CD4-positive, alpha-beta memory T cell (primary cell): ENCODE measurements around the gene PRDM16. TPM values are rescaled to one million over a fixed set of nuclear protein-coding genes. Genes with fewer than 3 reads are reported as not detected.

Experiments used
- CTCF ChIA-PET: fragments of 350-600 bp; sonication (Branson Sonifier 250); formaldehyde crosslinking; loops from one replicate; lab custom pipeline; 2021; ENCODE audit warnings: inconsistent platforms; ENCODE audit not compliant: partially characterized antibody; lab: Charles Lee
- POLR2A ChIA-PET: fragments of 350-600 bp; sonication (Branson Sonifier 250); formaldehyde crosslinking; loops from one replicate; lab custom pipeline; 2021; ENCODE audit not compliant: partially characterized antibody; lab: Charles Lee
- DNase-seq, 5 donors: peaks; one replicate each; pipeline versions ENCODE4 v3.0.0 to v3.0.0-alpha.2; 2020 to 2022; ENCODE audit warnings: mixed read lengths in 1 of 5
- H3K27ac ChIP-seq: one replicate; pipeline ENCODE4 v1.7.0; 2013; ENCODE audit warnings: low read depth, low read length
- H3K27me3 ChIP-seq: 2 replicates; pipeline ENCODE4 v1.7.0; 2013; ENCODE audit warnings: mild to moderate bottlenecking, low read length, moderate library complexity; ENCODE audit not compliant: insufficient read depth
- H3K36me3 ChIP-seq: 2 replicates; pipeline ENCODE4 v1.7.0; 2013; ENCODE audit warnings: mild to moderate bottlenecking, low read length, moderate library complexity; ENCODE audit not compliant: insufficient read depth
- H3K4me1 ChIP-seq: 2 replicates; pipeline ENCODE4 v1.7.0; 2013; ENCODE audit warnings: mild to moderate bottlenecking, low read length, moderate library complexity; ENCODE audit not compliant: insufficient read depth
- H3K4me3 ChIP-seq, 2 donors: one replicate each; pipeline ENCODE4 v1.7.0; 2013; ENCODE audit warnings: low read length in 2 of 2, mild to moderate bottlenecking in 1 of 2
- H3K9me3 ChIP-seq, 2 donors: one replicate each; pipeline ENCODE4 v1.7.0; 2013; ENCODE audit warnings: low read length in 2 of 2, control low read depth in 1 of 2; ENCODE audit not compliant: control insufficient read depth in 1 of 2
- H3K27ac Mint-ChIP-seq, 7 donors: one replicate each; pipeline ENCODE4 v1.8.0; 2020 to 2021; ENCODE audit warnings: mixed read lengths in 7 of 7, mild to moderate bottlenecking in 6 of 7, inconsistent platforms in 3 of 7, moderate library complexity in 3 of 7
- H3K27me3 Mint-ChIP-seq, 2 donors: one replicate each; pipeline ENCODE4 v1.8.0; 2020 to 2021; ENCODE audit warnings: mixed read lengths in 2 of 2
- H3K36me3 Mint-ChIP-seq, 2 donors: one replicate each; pipeline ENCODE4 v1.8.0; 2020 to 2021; ENCODE audit warnings: mixed read lengths in 2 of 2, inconsistent platforms in 1 of 2, mild to moderate bottlenecking in 1 of 2
- H3K4me1 Mint-ChIP-seq, 4 donors: one replicate each; pipeline ENCODE4 v1.8.0; 2020 to 2021; ENCODE audit warnings: mixed read lengths in 4 of 4, mild to moderate bottlenecking in 1 of 4
- H3K4me3 Mint-ChIP-seq, 8 donors: one replicate each; pipeline ENCODE4 v1.8.0; 2020 to 2021; ENCODE audit warnings: mixed read lengths in 8 of 8, mild to moderate bottlenecking in 7 of 8, moderate library complexity in 6 of 8, inconsistent platforms in 3 of 8
- H3K9me3 Mint-ChIP-seq, 8 donors: one replicate each; pipeline ENCODE4 v1.8.0; 2020 to 2021; ENCODE audit warnings: mixed read lengths in 8 of 8, mild to moderate bottlenecking in 5 of 8, inconsistent platforms in 3 of 8, moderate library complexity in 1 of 8
- intact Hi-C: fragments of 100-400 bp; cut with micrococcal nuclease; formaldehyde crosslinking; loops from one replicate; pipeline ENCODE4 v1.15.1; 2023
- polyA plus RNA-seq, 2 donors: library from polyadenylated mRNA; unstranded; fragments of 300-500 nt; fragmentation: Illumina TruSeq; gene quantifications; one replicate each; pipeline ENCODE4 v1.2.3, GENCODE V29; 2021
- total RNA-seq, 2 experiments: library from RNA; stranded (reverse); gene quantifications; one replicate each; pipeline ENCODE4 v1.2.3, GENCODE V29; 2021

Gene PRDM16
- total and polyA plus RNA-seq, 4 experiments from 2014 or later = not detected

DNA sequence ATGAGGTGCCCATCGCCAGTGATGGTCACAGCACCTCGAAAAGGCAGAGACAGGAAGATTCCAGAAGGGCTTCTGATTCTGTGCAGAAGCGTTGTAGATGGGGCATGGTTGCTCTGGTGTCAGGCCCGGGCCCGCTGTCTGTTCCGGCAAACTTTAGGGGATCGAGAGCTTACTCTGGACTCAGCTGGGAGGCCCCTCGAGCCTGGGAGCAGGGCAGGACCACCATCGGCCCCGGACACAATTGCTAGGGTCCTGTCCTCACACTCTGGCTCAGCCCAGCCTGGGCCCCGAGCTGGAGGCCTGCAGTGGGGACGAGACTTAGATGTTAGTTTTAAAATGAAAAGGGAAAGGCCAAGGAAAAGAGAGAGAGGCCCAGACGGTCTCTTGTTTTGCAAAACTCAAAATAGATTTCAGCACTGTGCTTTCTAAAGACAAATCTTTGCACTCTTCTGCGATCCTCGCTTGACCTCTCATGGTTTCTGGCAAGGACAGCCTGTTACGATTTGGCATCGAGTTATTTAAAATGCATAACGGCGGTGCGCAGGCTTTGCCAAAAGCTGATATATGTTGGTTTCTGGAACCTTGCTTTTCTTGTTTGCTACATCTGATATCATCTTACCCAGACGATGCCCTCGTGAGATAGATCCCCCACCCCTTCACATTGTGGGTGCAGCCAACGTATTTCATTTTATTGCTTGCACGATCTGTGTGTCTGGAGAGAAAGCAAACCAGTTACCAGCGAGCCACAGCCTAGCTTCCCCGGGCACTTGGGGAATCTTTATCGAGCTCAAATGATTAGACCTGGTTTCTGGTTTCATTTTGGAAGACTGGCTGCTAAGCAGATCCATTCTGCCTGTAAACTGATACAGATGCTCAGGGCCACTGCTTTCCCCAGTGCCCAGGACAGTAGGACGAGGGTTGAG, 58.0 kb downstream of the PRDM16 start:
- Mint-ChIP-seq H3K36me3 (no peaks in the 10 kb centered on the region), H3K27ac (no peak overlapping the region), H3K4me1 (no peaks in the 10 kb centered on the region), H3K27me3 (no peaks in the 10 kb centered on the region), H3K4me3 (no peak overlapping the region), H3K9me3 (no peaks in the 10 kb centered on the region)
- no peaks in the 10 kb centered on the region for H3K9me3 ChIP-seq
- H3K27ac ChIP-seq = no peak overlapping the region
- no peak overlapping the region for H3K4me3 ChIP-seq
- DNase-seq = no peak
- H3K36me3 ChIP-seq = no peaks in the 10 kb centered on the region
- ChIA-PET POLR2A (no interaction called here), CTCF (no interaction called here)
- H3K27me3 ChIP-seq = no peaks in the 10 kb centered on the region
- no peaks in the 10 kb centered on the region for H3K4me1 ChIP-seq
- intact Hi-C loops = no loop called here

DNA sequence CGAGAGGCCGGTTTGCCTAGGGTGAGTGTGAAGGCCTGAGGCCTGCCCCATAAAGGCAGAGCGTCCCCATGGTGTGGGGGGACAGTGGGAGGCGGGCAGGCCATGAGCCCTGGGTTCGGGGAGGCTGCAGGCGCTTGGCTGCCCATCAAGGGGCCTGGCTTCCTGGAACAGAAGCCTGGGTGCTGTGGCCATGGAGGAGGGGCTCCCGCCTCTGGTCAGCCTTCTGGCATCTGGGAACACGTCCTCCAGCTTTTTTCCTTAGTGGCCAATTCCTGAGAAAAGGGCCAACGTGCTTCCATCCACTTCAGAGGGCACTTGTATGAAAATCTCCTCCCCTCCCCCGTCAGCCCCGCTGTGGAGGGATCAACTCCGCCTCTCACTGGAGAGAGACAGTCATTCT, 58.7 kb downstream of the PRDM16 start:
- Mint-ChIP-seq H3K9me3 (no peaks in the 10 kb centered on the region), H3K4me1 (no peaks in the 10 kb centered on the region), H3K27ac (no peak overlapping the region), H3K4me3 (no peak overlapping the region), H3K36me3 (no peaks in the 10 kb centered on the region), H3K27me3 (no peaks in the 10 kb centered on the region)
- Histone ChIP-seq H3K36me3 (no peaks in the 10 kb centered on the region), H3K4me1 (no peaks in the 10 kb centered on the region), H3K9me3 (no peaks in the 10 kb centered on the region), H3K27me3 (no peaks in the 10 kb centered on the region), H3K27ac (no peak overlapping the region), H3K4me3 (no peak overlapping the region)
- intact Hi-C loops = no loop called here
- ChIA-PET POLR2A (no interaction called here), CTCF (no interaction called here)
- no peak for DNase-seq

DNA sequence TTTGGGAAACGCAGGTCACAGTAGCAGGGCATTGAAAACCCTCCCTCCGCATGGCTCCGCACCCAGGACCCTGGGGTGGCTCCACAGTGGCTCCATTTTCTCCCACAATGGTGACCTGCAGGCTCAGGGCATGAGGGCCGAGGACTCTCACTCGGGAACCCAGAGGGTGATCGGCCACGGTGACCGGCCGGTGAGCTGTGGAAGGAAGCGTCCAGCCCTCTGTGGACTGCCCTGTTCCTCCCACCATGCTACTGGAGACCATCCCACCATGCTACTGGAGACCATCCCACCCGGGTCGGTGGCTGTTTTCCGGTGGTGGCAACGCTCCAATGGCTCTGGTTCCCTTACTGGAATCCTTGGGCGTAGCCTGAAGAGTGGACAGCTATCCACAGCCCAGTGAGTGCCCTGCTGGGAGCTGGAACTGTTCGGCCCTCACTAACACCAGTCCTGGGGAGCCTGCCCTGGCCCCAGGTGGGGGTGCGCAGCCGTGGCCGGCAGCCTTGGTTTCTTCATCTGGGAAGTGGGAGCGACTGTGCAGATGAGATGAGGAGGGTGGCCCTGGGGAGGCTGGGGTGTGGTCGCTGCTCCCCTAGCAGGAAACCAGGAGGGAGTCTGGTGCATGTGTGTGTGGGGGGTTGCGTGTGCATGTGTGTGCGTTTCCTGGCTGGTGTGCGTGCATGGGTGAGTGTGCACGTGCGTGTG, 59.6 kb downstream of the PRDM16 start:
- ChIA-PET POLR2A (no interaction called here), CTCF (no interaction called here)
- H3K4me1 ChIP-seq = no peaks in the 10 kb centered on the region
- H3K9me3 ChIP-seq = no peaks in the 10 kb centered on the region
- Mint-ChIP-seq H3K9me3 (no peaks in the 10 kb centered on the region), H3K4me3 (no peak overlapping the region), H3K27me3 (no peaks in the 10 kb centered on the region), H3K4me1 (no peaks in the 10 kb centered on the region), H3K36me3 (no peaks in the 10 kb centered on the region), H3K27ac (no peak overlapping the region)
- H3K27ac ChIP-seq = no peak overlapping the region
- H3K4me3 ChIP-seq = no peak overlapping the region
- H3K27me3 ChIP-seq = no peaks in the 10 kb centered on the region
- no peak for DNase-seq
- intact Hi-C loops = no loop called here
- H3K36me3 ChIP-seq = no peaks in the 10 kb centered on the region

DNA sequence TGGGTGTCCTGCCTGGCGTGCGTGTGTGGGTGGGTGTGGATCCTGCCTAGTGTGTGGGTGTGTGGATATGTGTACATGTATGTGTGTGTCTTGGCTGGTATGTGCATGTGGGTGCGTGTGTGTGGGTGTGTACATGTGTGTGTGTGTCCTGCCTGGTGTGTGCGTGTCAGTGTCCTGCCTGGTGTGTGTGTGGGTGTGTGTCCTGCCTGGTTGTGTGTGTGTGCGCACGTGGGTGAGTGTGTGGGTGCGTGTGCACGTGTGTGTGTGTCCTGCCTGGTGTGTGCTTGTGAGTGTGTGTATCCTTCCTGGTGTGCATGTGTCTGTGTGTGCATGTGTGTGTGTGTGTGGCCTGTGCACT, 60.1 kb downstream of the PRDM16 start:
- H3K9me3 ChIP-seq = no peaks in the 10 kb centered on the region
- Mint-ChIP-seq H3K36me3 (no peaks in the 10 kb centered on the region), H3K27ac (no peak overlapping the region), H3K27me3 (no peaks in the 10 kb centered on the region), H3K4me3 (no peak overlapping the region), H3K4me1 (no peaks in the 10 kb centered on the region), H3K9me3 (no peaks in the 10 kb centered on the region)
- H3K27ac ChIP-seq = no peak overlapping the region
- POLR2A ChIA-PET = no interaction called here
- CTCF ChIA-PET = no interaction called here
- H3K4me3 ChIP-seq = no peak overlapping the region
- H3K4me1 ChIP-seq = no peaks in the 10 kb centered on the region
- H3K27me3 ChIP-seq = no peaks in the 10 kb centered on the region
- intact Hi-C loops = no loop called here
- DNase-seq = no peak
- no peaks in the 10 kb centered on the region for H3K36me3 ChIP-seq

DNA sequence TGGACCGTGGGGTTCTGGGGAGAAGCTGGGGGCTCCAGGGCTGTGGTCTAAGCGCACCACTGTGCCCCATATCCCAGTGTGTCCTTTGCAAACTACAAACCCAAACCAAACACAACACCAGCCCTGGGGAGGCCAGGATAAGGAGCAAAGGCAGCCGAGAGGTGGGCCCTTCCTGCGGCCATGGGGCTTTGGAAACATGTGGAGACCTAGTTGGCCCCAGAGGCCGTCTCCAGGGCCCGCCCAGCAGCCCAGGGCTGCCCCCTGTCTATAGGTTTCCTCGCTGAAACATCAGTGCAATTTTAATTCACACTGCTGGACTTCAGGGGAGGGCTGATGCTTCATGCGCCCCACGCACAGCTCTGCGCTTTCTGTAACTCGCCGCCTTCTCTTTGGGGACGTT, 61.3 kb downstream of the PRDM16 start:
- no peaks in the 10 kb centered on the region for H3K4me1 ChIP-seq
- H3K27me3 ChIP-seq = no peaks in the 10 kb centered on the region
- no peak overlapping the region for H3K27ac ChIP-seq
- no peaks in the 10 kb centered on the region for H3K27me3 Mint-ChIP-seq
- no peaks in the 10 kb centered on the region for H3K9me3 ChIP-seq
- intact Hi-C loops = no loop called here
- no peaks in the 10 kb centered on the region for H3K36me3 Mint-ChIP-seq
- no peak overlapping the region for H3K27ac Mint-ChIP-seq
- H3K4me1 Mint-ChIP-seq = no peaks in the 10 kb centered on the region
- H3K9me3 Mint-ChIP-seq = no peaks in the 10 kb centered on the region
- H3K36me3 ChIP-seq = no peaks in the 10 kb centered on the region
- POLR2A ChIA-PET = no interaction called here
- no peak overlapping the region for H3K4me3 ChIP-seq
- DNase-seq = no peak
- no peak overlapping the region for H3K4me3 Mint-ChIP-seq
- CTCF ChIA-PET = no interaction called here

DNA sequence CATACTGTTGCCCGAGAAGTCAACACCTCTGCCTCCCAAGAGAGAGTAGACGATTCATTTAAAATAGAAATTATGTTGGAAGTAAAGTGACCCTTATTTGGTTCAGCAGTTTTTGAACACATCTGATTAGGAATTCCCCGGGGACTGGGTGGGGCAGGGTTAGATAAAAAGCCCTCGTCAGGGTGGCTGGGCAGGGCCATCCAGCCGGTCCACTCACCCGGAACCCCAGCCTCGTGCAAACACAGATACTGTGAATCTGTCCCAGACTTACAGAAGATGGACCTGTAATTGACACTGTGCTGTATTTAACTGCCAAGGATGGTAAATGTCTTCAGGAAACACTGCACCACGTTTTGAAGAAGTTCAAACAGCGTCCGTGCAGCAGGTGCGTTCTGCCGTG, 63.7 kb downstream of the PRDM16 start:
- H3K27ac Mint-ChIP-seq = no peak overlapping the region
- POLR2A ChIA-PET = no interaction called here

DNA sequence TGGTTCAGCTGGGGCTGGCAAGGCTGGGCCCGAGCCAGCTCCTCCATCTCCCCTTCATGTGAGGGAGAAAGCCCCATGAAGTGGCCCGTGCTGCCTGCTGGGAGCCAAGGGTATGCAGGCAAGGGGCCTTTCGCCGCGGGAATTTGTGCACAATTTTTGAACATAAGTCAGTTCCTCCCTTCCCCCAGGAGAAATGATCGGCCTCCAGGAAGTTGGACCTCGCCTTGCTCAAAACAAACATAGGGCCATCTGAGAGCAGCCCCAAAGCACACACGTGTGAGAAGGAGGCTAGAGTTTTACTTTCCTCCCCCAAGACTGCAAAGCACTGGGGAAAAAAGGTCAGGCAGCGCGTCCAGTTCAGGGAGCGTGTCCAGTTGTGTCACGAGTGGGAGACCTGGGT, 64.7 kb downstream of the PRDM16 start:
- H3K27me3 Mint-ChIP-seq = peaks cover 0 to 3% of the 10 kb centered on the region in 2 donors
- Histone ChIP-seq H3K4me1 (no peaks in the 10 kb centered on the region), H3K4me3 (no peak overlapping the region), H3K36me3 (no peaks in the 10 kb centered on the region), H3K9me3 (no peaks in the 10 kb centered on the region), H3K27me3 (no peaks in the 10 kb centered on the region), H3K27ac (no peak overlapping the region)
- intact Hi-C loops = no loop called here
- no peaks in the 10 kb centered on the region for H3K4me1 Mint-ChIP-seq
- H3K27ac Mint-ChIP-seq = no peak overlapping the region
- CTCF ChIA-PET = no interaction called here
- H3K4me3 Mint-ChIP-seq = no peak overlapping the region
- H3K36me3 Mint-ChIP-seq = no peaks in the 10 kb centered on the region
- H3K9me3 Mint-ChIP-seq = peaks cover 0 to 1% (median 0%) of the 10 kb centered on the region in 8 donors
- POLR2A ChIA-PET = no interaction called here
- DNase-seq = no peak

More for the DNA sequence above, 63.7 kb downstream of the PRDM16 start:
- CTCF ChIA-PET = no interaction called here
- Histone ChIP-seq H3K36me3 (no peaks in the 10 kb centered on the region), H3K4me1 (no peaks in the 10 kb centered on the region), H3K4me3 (no peak overlapping the region), H3K27me3 (no peaks in the 10 kb centered on the region), H3K27ac (no peak overlapping the region), H3K9me3 (no peaks in the 10 kb centered on the region)
- H3K9me3 Mint-ChIP-seq = no peaks in the 10 kb centered on the region
- H3K27me3 Mint-ChIP-seq = peaks cover 0 to 2% of the 10 kb centered on the region in 2 donors
- no peaks in the 10 kb centered on the region for H3K4me1 Mint-ChIP-seq
- no peak for DNase-seq
- no peaks in the 10 kb centered on the region for H3K36me3 Mint-ChIP-seq
- no peak overlapping the region for H3K4me3 Mint-ChIP-seq
- intact Hi-C loops = no loop called here
